ENCODE data around the gene CCDC97. TPM values are rescaled to one million over a fixed set of nuclear protein-coding genes. Genes with fewer than 3 reads are reported as not detected.

The CCDC97 gene
- 10 to 100 TPM; 10.1 to 22.4 (median 15.4) TPM for total RNA-seq

- H3K27me3 ChIP-seq, result no peaks in the 10 kb centered on the region
- intact Hi-C loops (cut with DNase I; ENCODE audit: low total_unique reads), result no loop called here
- H3K4me1 ChIP-seq, result peaks cover 22 to 52% (median 34%) of the 10 kb centered on the region in 4 donors
- DNase-seq, result peak; percentile 90
- no peaks in the 10 kb centered on the region for H3K9me3 ChIP-seq
- peaks cover 0 to 28% (median 10%) of the 10 kb centered on the region in 4 donors for H3K36me3 ChIP-seq
- TF ChIP-seq CTCF (IDR thresholded peaks at IDR 0.05), result no peak
- no peak for TF ChIP-seq EP300 (IDR thresholded peaks at IDR 0.05; ENCODE audit: low read depth)
- TF ChIP-seq POLR2A (IDR thresholded peaks at IDR 0.05), result peak; percentile 76
- peak; percentile 61 to 88 (median 73) for TF ChIP-seq POLR2AphosphoS5 (IDR thresholded peaks at IDR 0.05)
- WGBS, 2 donors (ENCODE audit: low coverage in 1 of 2), result 1% methylated on average over 35 to 47 of the region's 47 CpGs
- H3K27ac ChIP-seq, result peak within 1 kb of the TSS; percentile 91 to 96 (median 93)
- in situ Hi-C loops (cut with MboI; ENCODE audit: low pct_ligation_motif_present in 1 of 4, low pct_unique_long_range_greater_than_20kb in 1 of 4, low sequenced_read_pairs in 3 of 4), result no loop called here
- peak within 1 kb of the TSS; percentile 60 to 67 (median 64) for H3K4me3 ChIP-seq
Measured at GRCh38 chr19:41310033-41310831, at the start of gene CCDC97. Gene CCDC97, plus strand, starts transcription at chr19:41310172. Its CDS starts 139 bp downstream, at chr19:41310311.

GRCh38 chr19:41261474-41262190 lies 48.3 kb upstream of the CCDC97 start:
- in situ Hi-C loops (cut with MboI; ENCODE audit: low pct_ligation_motif_present in 1 of 4, low pct_unique_long_range_greater_than_20kb in 1 of 4, low sequenced_read_pairs in 3 of 4), result loop anchor here in 2 of 4 donors (5.0 to 25.0 kb wide), 2 partner anchors 59 to 599 kb away; no protein-coding TSS in a partner anchor
- H3K36me3 ChIP-seq, result peaks cover 0 to 5% (median 0%) of the 10 kb centered on the region in 4 donors
- peaks cover 5 to 18% (median 16%) of the 10 kb centered on the region in 4 donors for H3K4me1 ChIP-seq
- intact Hi-C loops (cut with DNase I; ENCODE audit: low total_unique reads), result loop anchor here (1.0 kb wide), 1 partner anchor 56 kb away; no protein-coding TSS in a partner anchor
- H3K27ac ChIP-seq, result peak overlapping the region; percentile 94 to 99 (median 95)
- DNase-seq, result no peak
- H3K4me3 ChIP-seq, result peak overlapping the region in 3 of 4 donors; percentile 54 to 61 (median 57)
- H3K9me3 ChIP-seq, result no peaks in the 10 kb centered on the region
- no peaks in the 10 kb centered on the region for H3K27me3 ChIP-seq
- no peak for TF ChIP-seq CTCF (IDR thresholded peaks at IDR 0.05)
- TF ChIP-seq POLR2AphosphoS5 (IDR thresholded peaks at IDR 0.05), result no peak
- TF ChIP-seq EP300 (IDR thresholded peaks at IDR 0.05; ENCODE audit: low read depth), result no peak
- TF ChIP-seq POLR2A (IDR thresholded peaks at IDR 0.05), result no peak
- 37 to 53% methylated on average over 7 to 10 of the region's 10 CpGs for WGBS, 2 donors (ENCODE audit: low coverage in 1 of 2)

GRCh38 chr19:41263042-41263849 lies 46.7 kb upstream of the CCDC97 start:
- 0% methylated on average over 15 to 45 of the region's 46 CpGs for WGBS, 2 donors (ENCODE audit: low coverage in 1 of 2)
- no peak for TF ChIP-seq EP300 (IDR thresholded peaks at IDR 0.05; ENCODE audit: low read depth)
- TF ChIP-seq POLR2A (IDR thresholded peaks at IDR 0.05), result peak; percentile 94
- TF ChIP-seq POLR2AphosphoS5 (IDR thresholded peaks at IDR 0.05), result peak; percentile 96 to 98 (median 96)
- Histone ChIP-seq H3K27me3 (no peaks in the 10 kb centered on the region), H3K36me3 (peaks cover 0 to 6% (median 2%) of the 10 kb centered on the region in 4 donors), H3K4me1 (peaks cover 11 to 32% (median 26%) of the 10 kb centered on the region in 4 donors), H3K27ac (peak overlapping the region; percentile 94 to 99 (median 95)), H3K4me3 (peak overlapping the region; percentile 15 to 61 (median 56)), H3K9me3 (no peaks in the 10 kb centered on the region)
- intact Hi-C loops (cut with DNase I; ENCODE audit: low total_unique reads), result no loop called here
- in situ Hi-C loops (cut with MboI; ENCODE audit: low pct_ligation_motif_present in 1 of 4, low pct_unique_long_range_greater_than_20kb in 1 of 4, low sequenced_read_pairs in 3 of 4), result loop anchor here in 2 of 4 donors (5.0 to 25.0 kb wide), 2 partner anchors 61 to 601 kb away; no protein-coding TSS in a partner anchor
- peak; percentile 83 for DNase-seq
